ENCODE results near the gene ARID1B.

GRCh38 chr6:157126183-157127098, 349.3 kb downstream of the ARID1B start:
- no peak for TF ChIP-seq CTCF (IDR thresholded peaks at IDR 0.05)
- TF ChIP-seq EZH2phosphoT487 (IDR thresholded peaks at IDR 0.05) = no peak
- TF ChIP-seq EZH2 (IDR thresholded peaks at IDR 0.05) = no peak

Measured in neural progenitor cell (in vitro differentiated cells).